COLO829 (cell line): ENCODE results near the gene GBP5.
A peak's percentile ranks its signal among the peaks of the same experiment; 100 is the strongest.
"Not testable (repeated sequence)": the region's sequence is repeated elsewhere in the genome, so short reads cannot be mapped to it uniquely, and the experiment has no call there.

Experiments used
- DNase-seq: peaks from one replicate; pipeline ENCODE4 v3.0.0; 2012; ENCODE audit warnings: low spot score

Gene GBP5

DNA sequence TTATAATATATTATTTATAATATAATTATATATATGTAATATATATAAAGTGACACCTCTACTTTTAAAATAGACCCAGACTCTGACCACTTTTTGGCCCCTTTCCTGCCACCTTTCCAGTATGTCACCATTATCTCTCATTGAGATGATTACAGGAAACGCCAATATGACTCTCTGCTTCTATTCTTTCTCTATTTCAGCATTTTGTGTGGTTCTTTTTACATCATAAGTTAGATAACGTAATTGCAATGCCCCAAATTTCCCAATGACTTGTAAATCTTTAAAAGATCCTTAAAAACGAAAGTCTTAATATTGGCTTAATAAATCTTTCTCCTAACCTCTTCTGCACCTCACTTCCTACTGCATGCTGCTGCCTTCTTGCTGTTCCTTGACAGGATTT, 8.1 kb upstream of the GBP5 start:
- DNase-seq, result no peak

DNA sequence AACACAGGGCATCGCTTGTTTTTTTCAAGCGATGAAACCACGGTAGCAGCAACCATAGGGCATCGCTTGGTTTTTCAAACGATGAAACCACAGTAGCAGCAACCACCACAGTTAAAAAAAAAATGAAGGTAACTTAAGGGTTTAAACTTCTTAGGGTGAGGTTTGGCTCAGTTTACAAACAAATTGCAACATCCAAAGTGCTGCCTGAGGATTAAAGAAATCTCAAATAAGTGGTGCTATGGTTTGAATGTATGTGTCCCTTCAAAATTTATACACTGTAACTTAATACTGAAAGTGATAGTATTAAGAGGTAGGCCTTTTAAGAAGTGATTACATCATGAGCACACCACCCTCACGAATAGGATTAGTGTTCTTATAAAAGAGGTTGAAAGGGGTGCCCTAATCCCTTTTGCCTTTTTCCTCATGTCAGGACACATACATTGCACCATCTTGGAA, 6.4 kb upstream of the GBP5 start:
- DNase-seq, result no peak

GRCh38 chr1:89277725-89278124, 5.1 kb upstream of the GBP5 start:
- DNase-seq, result no peak

- no peak for DNase-seq
These were observed 4.0 kb upstream of the GBP5 start for GRCh38 chr1:89276690-89277089.

GRCh38 chr1:89274411-89274857, 1.8 kb upstream of the GBP5 start:
- no peak for DNase-seq

DNA sequence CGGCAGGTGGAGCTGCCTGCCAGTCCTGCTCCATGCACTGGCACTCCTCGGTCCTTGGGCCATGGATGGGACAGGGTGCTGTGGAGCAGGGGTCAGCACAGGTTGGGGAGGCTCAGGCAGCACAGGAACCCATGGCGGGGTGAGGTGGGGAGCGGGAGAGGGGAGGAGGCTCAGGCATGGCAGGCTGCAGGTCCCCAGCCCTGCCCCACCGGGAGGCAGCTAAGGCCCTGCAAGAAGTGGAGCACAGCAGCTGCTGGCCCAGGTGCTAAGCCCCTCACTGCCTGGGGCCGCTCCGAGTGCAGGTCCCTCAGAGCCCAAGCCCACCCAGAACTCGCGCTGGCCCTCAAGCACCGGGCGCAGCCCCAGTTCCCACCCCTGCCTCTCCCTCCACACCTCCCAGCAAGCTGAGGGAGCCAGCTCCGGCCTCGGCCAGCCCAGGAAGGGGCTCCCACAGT, 691 bp upstream of the GBP5 start:
- no peak for DNase-seq

GRCh38 chr1:89271341-89272015, 1.2 kb downstream of the GBP5 start:
- DNase-seq, result peak; percentile 6

GRCh38 chr1:89270423-89270822, 2.2 kb downstream of the GBP5 start:
- no peak for DNase-seq

- DNase-seq, result no peak
These were observed 3.4 kb downstream of the GBP5 start for GRCh38 chr1:89269277-89269676.

DNA sequence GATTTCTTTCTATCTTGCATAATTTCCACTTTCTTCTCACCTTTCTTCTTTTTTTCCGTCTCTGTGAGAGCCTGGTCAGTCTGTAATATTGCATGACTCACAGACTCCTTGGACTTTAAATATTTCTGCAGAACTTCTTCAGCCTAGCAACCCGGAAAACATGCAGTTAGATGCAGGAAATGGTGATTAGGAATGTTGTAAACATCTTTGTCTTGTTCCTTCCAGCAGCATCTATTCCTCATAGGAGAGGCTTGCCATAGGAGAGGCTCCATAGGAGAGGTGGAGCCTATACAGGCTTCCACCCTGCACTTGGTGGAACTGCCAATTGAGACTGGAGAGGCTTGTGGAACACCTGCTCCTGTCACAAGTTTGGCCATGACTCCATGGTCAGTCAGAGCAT, 10.0 kb downstream of the GBP5 start:
- DNase-seq, result no peak

GRCh38 chr1:89261926-89262515, 10.6 kb downstream of the GBP5 start:
- DNase-seq, result no peak

- DNase-seq, result no peak
These were observed 11.9 kb downstream of the GBP5 start for GRCh38 chr1:89260566-89261255.

DNA sequence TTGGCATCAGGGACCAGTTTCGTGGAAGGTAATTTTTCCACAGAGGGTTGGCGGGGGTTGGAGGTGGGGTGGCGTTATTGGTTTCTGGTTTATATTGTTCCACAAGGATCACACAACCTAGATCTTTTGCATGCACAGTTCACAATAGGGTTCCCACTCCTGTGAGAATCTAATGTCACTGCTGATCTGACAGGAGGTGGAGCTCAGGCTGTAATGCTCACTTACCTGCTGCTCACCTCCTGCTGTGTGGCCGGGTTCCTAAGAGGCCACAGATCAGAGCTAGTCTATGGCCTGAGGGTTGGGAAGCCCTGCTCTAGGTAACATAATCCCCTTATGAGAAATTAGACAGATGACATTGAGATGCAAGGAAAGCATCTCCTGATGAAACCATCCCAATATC, 12.6 kb downstream of the GBP5 start:
- DNase-seq, result no peak

DNA sequence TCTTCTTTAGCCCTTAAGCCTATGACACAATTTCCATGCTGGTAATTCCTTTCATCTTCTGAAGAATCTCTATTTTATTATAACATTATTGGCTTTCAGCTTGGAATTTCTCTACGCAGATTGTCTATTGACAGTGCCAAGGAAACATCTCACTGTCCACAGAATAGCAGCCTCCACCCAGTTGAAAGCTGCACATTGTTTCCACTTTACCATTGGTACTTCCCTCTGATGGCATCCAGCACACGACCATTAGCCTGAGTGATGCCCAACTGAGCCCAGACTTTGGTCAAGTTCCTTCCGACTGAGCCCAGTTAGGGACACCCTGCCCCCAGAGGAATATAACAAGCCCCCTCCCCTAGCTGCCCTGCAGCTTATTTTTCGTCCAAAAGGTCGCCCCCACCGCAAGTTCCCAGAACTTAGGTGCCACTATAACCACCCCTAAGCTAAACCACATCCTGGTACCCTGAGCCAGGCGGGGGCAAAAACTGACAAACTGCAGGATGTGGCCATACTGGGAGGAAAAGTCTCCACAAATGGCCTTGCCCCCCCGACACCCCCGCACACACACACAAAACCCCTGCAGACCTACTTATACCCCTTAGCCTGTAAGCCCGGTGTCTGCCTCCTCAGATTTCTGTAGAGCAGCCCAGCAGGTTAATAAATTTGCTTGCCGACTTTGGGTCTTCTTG, 13.2 kb downstream of the GBP5 start:
- peak; percentile 33 for DNase-seq

- no peak for DNase-seq
These were observed 15.6 kb downstream of the GBP5 start for GRCh38 chr1:89257041-89257440.

DNA sequence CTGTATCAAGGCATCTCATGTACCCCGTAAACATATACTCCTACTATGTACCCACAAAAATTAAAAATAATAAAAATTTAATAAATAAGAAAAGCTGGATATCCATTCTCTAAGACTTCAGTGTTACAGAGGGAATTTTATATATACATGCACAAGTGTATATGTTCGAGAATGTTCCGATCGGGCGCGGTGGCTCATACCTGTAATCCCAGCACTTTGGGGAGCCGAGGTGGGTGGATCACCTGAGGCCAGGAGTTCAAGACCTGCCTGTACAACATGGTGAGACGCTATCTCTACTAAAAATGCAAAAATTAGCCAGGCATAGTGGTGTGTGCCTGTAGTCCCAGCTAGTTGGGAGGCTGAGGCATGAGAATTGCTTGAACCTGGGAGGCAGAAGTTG, 17.1 kb downstream of the GBP5 start:
- DNase-seq, result not testable (repeated sequence)

DNA sequence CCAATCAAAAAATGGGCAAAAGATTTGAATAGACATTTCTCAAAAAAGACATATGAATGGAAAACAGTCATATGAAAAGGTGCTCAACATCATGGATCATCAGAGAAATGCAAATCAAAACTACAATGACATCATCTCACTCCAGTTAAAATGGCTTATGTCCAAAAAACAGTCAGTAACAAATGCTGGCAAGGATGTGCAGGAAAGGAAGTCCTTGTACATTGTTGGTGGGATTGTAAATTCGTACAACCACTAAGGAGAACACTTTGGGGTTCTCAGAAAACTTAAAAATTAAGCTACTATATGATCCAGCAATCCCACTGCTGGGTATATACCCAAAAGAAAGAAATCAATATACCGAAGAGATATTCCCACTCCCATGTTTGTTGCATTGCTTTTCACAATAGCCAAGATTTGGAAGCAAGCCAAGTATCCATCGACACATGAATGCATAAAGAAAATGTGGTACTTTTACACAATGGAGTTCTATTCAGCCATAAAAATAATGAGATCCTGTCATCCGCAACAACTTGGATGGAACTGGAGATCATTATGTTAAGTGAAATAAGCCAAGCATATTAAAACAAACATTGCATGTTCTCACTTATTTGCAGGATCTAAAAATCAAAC, 17.9 kb downstream of the GBP5 start:
- DNase-seq, result no peak

DNA sequence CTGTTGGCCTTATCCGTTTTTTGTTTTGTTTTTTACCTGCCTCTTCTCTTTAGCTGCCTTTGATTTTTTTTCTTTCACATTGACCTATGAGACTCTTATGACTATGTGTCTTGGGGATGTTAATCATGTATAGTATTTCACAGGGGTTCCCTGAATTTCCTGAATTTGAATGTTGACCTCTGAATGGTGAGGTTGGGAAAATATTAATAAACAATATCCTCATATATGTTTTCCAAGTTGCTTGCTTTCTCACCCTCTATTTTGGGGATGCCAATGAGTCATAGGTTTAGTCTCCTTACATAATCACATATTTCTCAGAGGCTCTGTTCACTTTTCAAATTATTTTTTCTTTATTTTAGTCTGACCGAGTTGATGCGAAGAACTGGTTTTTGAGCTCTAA, 29.6 kb downstream of the GBP5 start:
- DNase-seq, result no peak
